HG02943 (cell line): Measurements from ENCODE around the gene CD80.
A peak's percentile ranks its signal among the peaks of the same experiment; 100 is the strongest.
"Not testable (repeated sequence)": the region's sequence is repeated elsewhere in the genome, so short reads cannot be mapped to it uniquely, and the experiment has no call there.

Experiments used
- ATAC-seq: cut with Tn5 transposase; IDR thresholded peaks from one replicate; pipeline ENCODE4 v1.9.1; 2021; ENCODE audit warnings: mild to moderate bottlenecking, low read depth, moderate library complexity; ENCODE audit not compliant: unreplicated experiment

The CD80 gene, protein sequence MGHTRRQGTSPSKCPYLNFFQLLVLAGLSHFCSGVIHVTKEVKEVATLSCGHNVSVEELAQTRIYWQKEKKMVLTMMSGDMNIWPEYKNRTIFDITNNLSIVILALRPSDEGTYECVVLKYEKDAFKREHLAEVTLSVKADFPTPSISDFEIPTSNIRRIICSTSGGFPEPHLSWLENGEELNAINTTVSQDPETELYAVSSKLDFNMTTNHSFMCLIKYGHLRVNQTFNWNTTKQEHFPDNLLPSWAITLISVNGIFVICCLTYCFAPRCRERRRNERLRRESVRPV

DNA sequence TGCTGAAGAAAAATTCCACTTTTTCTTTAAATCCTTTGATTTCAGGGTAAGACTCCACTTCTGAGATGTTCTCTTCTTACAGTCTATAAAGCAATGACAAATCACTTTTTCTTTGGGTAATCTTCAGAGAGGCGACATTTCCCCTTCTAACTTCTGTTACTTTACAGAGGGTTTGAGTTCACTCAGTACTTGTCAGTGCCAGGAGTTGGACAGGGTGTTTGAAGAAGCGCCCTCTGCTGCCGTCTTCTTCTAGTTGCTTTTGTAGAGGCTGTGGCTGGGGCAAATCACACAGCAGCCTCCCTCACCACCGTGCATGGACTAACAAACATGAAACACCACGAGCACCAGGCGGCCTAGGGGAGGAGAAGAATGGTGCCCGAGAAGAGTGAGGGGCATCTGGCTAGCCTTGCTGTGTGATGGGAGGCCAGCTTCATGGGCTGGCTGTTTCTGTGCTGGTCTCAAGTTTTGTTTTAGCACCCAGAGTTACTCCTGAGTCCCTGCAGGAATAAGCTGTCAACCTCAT lies at the start of gene CD80:
Gene CD80 (minus strand): TSS at position 174 of the 523 bp plus-strand sequence. CDS start 1,886 bp downstream, outside the sequence.
- peak; percentile 61 for ATAC-seq

DNA sequence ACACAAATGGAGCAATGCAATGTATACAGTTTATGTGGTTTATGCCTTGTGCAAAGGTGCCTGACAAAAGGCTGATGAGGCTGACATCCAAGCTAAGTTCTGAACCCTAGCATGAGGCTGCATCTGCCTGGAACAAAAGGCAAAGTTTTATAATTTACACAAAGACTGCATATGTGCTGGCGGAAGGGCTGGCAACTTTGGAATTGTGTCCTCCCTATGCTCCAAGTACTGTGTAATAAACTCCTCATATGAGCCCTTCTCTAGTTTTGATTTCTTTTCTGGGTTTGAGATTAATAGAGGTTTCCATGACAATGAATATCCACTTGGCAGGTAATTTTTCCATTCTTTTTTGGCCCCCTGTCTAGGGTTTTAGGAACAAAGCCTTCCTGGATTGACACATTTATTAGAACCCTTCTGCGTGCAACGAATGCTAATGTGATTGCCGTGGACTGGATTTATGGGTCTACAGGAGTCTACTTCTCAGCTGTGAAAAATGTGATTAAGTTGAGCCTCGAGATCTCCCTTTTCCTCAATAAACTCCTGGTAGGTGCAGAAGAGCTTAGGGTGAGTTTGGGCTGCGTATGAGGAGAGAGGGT lies 49.1 kb upstream of the CD80 start:
- ATAC-seq: no peak

DNA sequence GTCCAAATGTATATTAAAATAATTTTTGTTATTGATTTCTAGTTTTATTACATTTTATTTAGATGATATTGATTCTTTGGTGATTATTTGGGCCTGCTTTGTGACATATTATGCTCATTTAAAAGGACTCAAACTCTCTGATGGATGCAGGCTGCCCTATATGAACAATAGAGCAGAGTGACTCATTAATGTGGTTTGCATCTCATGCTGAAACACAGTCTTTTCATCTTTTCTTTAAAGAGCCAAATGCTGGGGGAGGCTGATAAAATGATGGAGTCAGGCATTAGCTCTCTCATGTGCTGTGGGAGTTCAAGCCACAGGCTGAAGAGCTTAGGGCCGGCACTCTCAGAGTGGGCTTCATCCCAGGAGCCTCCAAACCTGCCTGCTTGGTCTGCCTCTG lies 45.5 kb upstream of the CD80 start:
- ATAC-seq: no peak

DNA sequence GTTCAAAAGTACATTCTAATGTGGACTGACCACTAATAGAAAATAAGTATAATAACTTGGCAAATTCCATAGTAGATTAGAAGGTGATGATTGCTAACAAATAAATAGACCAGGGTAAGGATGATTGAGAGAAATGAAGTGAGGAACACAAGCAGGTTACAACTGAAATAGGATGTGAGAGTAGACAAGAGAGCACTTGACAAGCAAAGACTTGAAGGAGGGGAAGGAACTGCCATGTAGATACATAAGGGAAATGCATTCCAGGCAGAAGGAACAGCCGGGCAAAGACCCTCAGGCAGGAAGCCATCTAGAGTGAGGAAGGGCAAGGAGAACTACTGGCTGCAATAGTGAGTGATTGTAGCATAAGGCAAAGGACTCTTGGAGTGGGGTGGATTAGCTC lies 43.3 kb upstream of the CD80 start:
- no peak for ATAC-seq

DNA sequence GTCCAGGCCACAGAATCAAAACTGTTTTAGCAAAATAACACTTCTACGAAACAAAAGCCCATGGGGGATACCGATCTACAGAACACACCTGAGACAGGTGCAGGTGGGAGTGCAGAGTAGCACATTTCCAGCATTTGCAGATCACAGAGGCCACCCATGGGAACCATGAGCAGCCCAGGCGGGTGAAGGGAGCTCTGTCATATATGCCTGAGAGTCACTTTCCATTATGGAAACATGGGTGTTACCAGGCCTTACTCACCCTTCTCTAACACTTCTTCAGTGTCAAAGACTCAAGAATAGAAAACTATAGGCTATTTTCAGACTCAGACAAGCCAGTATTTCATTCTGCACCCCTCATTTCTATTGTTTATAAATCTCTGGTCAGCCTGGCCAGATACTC lies 41.7 kb upstream of the CD80 start:
- no peak for ATAC-seq

DNA sequence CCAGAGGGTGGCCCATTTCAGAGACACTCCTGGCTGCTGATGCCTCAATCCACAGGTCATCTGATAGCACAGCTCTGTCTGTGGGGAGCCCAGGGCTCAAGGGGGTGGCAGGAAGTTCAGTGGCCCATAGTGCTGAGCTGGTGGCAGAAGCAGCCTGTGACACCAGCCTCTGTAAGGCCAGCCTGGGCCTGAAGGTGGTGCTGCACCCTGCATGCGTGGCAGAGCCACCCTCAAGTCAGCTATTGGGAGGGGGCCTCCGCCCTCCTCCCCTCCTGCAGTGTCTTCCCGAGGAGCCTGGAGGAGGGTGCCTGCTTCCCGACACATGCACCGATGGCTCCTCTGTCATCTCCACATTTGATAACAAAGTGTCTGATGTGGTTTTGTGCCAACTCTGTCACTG lies 41.3 kb upstream of the CD80 start:
- ATAC-seq: peak; percentile 70

DNA sequence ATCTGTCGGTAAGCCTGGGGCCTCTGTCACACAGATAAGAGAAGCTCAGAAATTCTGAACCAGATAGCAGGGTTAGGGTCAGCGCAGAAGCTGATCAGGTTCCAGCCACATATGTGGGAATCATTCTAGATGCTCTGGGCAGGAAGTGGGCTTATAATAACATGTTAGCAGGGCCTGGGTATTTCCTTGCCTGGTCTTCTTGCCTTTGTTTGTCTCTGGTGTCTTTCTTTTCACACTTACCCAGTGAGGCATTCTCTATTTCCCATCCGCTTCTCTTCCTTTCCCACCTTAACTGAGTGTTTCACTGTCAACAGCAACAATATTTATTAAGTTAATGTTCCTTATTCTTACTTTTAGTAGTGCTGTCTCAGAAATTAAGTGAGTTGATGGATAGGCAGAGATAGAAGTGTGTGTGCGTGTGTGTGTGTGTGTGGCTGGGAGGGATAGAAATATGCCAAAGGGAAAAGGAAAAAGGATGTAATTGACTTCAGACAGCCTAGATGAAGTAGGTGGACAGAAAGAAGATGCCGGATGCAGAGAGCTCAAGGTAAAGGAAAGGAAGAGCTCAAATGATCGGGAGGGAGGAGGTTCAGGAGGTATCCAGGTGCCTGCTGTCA lies 40.3 kb upstream of the CD80 start:
- no peak for ATAC-seq

DNA sequence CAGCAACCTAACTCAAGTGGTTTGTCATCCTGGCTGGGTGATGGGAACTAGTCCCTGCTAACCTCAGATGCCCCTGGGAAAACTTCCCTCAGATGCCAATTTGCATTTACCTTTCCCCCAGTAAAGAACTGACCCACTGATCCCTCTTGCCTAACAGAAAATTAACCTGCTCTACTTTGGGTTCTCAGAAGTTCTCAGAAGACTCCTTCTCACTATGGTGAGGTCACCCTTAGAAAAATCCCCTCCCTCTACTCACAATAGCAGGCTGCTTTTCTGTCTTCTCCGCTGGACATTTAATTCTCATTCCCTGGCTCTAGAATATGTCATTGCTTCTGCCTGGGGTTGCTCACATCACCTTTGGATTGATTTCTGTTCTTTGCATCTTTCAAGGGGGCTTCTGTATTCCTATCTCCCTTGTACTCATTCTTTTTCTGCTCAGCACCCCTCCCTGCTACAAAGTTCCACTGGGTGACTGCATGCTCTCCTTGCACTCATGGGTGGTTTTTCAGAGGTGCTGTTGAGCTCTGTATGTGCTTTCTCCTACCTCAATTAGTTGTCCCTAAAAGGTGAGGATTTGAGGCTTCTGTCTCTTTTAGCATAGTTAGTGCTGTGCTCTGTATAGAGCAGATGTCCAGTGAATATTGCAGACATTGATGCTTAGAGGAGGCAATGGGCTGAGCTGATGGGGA lies 39.1 kb upstream of the CD80 start:
- ATAC-seq: peak; percentile 41

DNA sequence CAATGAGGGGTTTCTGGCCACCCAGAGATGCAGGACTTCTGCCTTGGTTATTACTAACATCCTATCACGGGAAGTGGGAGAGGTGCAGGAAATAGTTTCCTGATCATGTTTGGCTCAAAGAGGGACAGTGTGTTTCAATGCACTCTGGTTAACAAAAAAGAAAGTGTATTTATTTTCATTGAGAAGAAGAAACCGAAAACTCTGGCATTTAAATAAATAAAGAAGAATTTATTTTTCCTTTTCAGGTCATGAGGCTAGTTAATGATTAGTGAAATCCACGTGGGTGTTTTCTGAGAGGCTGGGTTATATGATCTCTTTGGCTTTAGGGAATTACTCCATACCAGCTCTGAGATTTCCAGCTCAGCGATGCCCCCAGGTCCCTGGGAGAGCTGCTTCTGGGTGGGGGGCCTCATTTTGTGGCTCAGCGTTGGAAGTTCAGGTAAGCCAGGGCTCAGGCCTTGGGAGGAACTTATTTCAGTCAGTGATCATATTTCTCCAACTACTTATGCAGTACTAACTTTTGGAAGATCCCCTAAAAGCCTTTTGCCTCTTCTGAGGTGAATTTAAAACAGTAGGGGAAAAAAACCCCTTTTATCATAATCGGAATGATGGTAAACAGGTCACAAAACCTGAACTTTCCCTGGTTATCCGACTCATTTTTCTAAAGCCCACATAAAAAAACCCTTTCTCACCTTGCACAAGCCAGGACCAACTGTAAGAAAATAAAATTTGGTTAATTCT lies 38.3 kb upstream of the CD80 start, which contains the start of gene PLA1A:
Gene PLA1A (plus strand): TSS at position 338 of the 741 bp plus-strand sequence. CDS start 29 bp downstream, at position 367.
- ATAC-seq: no peak

DNA sequence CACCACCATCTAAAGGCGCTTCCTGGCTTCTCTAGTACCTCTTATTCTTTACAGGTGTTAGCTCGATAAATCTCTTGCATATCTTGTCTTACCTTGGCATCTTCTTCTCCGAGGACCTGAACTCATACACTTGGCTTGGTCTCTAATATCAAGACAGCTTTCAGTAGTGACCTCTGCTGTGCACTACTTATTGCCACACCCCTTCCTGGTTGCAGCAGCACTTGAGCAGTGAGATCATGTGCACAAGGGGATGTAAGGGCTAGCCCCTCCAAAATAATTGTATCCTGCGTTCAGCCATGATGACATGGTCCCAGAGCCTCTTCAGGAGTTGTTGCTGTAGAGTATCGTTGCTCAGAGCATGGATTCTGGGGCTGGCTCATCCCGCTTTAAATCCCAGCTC lies 37.0 kb upstream of the CD80 start:
- no peak for ATAC-seq

DNA sequence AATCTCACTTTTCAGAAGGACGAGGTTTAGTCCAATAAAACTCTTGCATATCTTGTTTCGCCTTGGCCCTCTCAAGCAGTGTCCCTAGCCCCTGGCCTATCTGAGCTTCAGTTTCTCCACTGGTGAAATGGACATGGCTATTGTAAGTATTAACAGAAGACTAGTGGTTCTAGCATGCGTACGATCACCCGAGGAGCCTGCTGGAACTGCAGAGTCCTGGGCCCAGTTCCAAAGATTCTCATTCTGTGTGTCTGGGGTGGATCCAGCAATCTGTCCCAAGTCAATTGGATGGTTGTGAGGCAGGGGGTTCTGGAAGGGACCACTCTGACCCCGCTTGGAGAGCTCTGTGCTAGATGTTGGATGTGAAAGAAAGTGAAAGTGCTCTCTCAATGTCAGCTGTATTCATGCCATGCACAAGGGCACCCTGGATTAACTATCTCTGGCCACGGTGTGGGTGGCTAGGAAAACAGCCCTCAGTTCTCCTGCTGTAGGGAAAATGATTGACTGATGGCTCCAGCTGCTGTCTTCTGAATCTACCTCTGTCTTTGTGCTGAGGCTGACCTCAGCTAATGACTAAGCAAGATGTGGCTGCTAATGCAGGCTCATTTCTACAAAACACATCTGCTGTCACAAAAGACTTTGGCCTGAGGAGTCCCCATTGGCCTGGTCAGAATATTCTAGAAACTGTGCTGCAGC lies 36.4 kb upstream of the CD80 start:
- ATAC-seq: no peak

DNA sequence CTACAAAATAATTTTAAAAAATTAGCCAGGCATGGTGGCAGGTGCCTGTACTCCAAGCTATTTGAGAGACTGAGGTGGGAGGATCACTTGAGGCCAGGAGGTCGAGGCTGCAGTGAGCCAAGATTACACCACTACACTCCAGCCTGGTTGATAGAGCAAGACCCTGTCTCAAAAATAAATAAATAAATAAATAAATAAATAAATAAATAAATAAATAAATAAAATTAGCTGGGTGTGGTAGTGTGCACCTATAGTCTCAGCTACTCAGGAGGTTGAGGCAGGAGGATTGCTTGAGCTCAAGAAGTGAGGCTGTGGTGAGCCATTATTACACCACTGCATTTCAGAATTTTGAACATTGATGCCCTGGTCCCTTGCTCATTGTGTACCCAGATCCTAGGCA lies 35.5 kb upstream of the CD80 start:
- not testable (repeated sequence) for ATAC-seq

DNA sequence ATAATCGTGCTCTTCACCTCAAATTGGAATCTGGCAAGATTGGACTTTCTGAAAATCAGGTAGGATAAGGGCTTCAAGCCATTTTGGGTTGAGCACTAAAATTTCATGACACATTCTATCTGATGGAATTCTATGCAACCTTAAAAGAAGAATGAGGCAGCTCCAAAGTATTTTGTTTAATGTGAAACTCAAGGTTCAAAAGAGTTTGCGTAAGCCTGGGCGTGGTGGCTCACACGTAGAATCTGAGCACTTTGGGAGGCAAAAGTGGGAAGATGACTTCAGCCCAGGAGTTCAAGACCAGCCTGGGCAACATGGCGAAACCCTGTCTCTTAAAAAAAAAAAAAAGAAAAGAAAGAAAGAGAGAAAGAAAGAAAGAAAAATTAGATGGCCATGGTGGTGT lies 34.7 kb upstream of the CD80 start:
- ATAC-seq: no peak

DNA sequence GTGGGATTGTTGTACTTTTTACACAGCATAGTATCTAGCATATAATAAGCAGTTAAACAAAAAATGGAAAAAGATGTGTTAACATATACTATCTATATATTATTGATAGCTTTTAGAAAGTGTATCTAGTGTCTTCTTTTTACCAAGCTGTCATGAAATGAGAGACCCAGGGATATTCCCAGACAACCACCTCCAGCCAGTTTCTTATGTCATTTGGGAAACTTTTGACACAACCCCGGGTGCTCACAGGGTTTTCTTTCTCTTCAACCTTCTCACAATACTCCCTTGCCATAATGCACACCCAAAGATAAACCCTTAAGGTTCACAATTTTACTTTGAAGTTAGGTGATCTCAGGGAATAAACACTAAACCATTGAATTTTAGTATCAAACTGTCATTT lies 33.4 kb upstream of the CD80 start:
- no peak for ATAC-seq

DNA sequence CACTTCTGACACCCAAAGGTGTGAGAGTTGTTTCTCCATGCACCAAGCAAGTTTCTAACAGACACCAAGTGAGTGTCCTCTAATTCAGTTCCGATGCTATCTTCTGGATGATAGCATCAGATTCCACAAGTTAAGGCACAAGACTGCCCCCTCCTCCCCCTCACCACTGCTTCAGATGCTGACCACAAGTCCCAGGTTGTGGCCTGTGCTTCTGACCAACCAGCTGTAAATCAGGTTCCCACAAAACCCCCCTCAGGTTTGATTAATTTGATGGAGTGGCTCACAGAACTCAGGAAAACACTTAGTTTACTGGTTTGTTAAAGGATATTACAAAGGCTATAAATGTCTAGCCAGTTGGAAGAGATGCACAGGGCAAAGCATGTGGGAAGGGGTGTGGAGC lies 31.3 kb upstream of the CD80 start:
- ATAC-seq: no peak

DNA sequence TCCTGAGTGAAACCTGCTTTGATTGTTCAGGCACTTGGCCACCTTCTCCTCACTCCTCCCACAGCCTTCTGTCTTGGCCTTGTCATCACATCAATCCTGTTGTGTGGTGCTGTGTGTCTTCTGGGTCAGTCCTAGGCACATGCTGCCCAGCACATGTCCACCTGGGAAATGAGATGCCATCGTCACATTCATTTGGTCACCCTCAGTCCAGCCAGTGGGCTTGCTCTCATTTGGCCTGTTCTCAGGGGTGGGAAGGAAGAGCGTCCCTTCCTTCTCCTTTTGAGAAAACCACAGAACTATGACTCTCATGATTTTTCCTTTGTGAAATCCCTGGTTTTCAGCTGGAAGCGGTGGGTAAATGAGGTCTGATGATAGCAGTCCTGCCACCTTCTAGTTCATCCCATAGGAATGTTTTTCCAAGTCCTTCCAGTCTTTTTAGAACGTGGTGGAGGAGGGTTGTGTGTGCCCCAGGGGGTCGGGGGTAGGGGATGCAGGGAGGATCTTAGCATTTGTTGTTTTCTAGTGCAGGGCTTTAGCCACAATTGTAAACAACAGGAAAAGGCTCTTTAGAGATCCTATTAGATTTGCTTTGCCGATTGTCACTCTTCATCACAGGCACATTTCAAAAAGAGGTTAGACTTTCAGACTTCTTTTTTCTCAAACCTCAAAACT lies 29.8 kb upstream of the CD80 start:
- no peak for ATAC-seq

DNA sequence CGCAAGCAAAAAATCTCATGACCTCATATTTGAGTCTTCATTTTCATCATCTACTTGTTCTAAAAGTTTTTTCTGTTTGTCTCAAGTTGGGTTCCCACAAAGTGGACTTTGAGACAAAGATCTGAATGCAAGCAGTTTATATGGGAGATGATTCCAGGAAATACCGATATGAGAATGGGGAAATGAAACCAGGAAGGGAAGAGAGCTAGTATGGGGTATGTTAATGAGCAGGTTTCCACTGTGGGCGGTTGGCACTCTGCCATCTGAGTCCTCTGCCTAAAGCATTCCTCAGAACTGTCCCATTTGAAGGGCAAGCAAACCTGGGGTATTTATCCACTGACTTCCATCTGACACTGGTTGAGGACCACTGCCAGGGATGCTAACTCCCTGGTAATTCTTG lies 28.7 kb upstream of the CD80 start:
- no peak for ATAC-seq

DNA sequence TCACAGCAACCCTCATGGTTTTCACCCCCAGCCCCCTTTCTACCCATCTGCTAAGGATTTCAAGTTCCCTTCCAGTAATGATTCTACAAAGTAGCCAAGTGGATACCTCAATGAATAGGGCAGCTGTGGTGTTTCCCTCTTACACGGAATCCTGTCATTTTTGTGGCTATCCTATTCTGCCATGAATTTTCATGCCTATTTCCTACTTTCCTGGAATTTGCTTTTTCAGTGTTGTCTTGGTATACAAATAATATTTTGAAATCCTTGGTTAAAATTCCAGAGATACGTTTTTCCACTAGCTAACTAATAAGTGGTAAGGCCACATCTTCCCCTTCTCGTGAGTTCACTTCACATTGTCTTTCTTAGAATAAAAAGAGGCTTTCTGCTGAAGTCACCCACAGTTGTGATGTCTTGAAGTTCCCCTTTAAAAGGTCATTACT lies 27.3 kb upstream of the CD80 start:
- ATAC-seq: no peak

DNA sequence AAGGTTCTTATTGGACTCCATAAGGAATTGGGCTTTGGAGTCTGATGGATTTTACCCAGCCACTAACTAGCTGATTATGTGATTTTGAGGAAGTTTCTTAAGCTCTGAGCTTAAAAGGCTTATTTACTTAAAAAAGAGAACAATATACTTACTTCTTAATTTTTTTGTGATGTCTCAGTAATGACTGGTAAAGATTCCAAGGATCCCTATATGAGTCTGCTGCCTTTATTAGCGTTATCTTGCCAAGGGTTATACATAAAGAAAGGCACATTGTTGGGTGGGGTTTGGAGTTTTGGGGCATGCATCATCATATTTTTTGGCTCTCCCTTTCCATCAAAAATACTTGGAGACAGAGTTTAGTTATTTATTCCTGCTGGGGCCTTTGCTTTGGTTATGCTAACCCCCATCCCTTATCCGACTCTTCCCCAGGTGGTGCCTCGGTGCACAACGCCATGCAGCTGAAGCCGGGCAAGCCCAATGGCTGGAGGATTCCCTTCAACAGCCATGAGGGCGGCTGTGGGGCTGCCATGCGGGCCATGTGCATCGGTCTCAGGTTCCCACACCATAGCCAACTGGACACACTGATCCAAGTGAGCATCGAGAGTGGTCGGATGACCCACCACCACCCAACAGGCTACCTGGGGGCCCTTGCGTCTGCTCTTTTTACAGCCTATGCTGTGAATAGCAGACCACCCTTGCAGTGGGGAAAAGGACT lies 26.6 kb upstream of the CD80 start:
- no peak for ATAC-seq
